GM19467 (cell line): ENCODE measurements around the gene ANKRD62.
A peak's percentile ranks its signal among the peaks of the same experiment; 100 is the strongest.

Experiments used
- ATAC-seq: cut with Tn5 transposase; IDR thresholded peaks from one replicate; pipeline ENCODE4 v1.9.1; 2021; ENCODE audit warnings: mild to moderate bottlenecking, moderate library complexity; ENCODE audit not compliant: unreplicated experiment

Gene ANKRD62

GRCh38 chr18:12093520-12094257 is at the start of gene ANKRD62:
Gene ANKRD62, plus strand, starts transcription at chr18:12093843. Its CDS starts 175 bp downstream, at chr18:12094018.
- ATAC-seq = no peak

- no peak for ATAC-seq
These were observed 49.1 kb upstream of the ANKRD62 start for GRCh38 chr18:12044591-12044990.

- ATAC-seq = no peak
These were observed 47.4 kb upstream of the ANKRD62 start for GRCh38 chr18:12046046-12046750.

GRCh38 chr18:12046751-12047335 is 46.8 kb upstream of the ANKRD62 start:
- no peak for ATAC-seq

- ATAC-seq = no peak
These were observed 45.4 kb upstream of the ANKRD62 start for GRCh38 chr18:12048010-12048826.

GRCh38 chr18:12048827-12049175 is 44.8 kb upstream of the ANKRD62 start:
- ATAC-seq = no peak

GRCh38 chr18:12049978-12050811 is 43.4 kb upstream of the ANKRD62 start:
- peak; percentile 94 for ATAC-seq

GRCh38 chr18:12052866-12053265 is 40.8 kb upstream of the ANKRD62 start:
- no peak for ATAC-seq

GRCh38 chr18:12053289-12053688 is 40.4 kb upstream of the ANKRD62 start:
- no peak for ATAC-seq

- ATAC-seq = no peak
These were observed 37.4 kb upstream of the ANKRD62 start for GRCh38 chr18:12056034-12056883.

- ATAC-seq = no peak
These were observed 36.7 kb upstream of the ANKRD62 start for GRCh38 chr18:12056884-12057402.

GRCh38 chr18:12057419-12058039 is 36.1 kb upstream of the ANKRD62 start:
- no peak for ATAC-seq

- no peak for ATAC-seq
These were observed 34.1 kb upstream of the ANKRD62 start for GRCh38 chr18:12059334-12060181.

- no peak for ATAC-seq
These were observed 33.3 kb upstream of the ANKRD62 start for GRCh38 chr18:12060182-12060870.

GRCh38 chr18:12061685-12062084 is 32.0 kb upstream of the ANKRD62 start:
- ATAC-seq = no peak

- ATAC-seq = no peak
These were observed 30.7 kb upstream of the ANKRD62 start for GRCh38 chr18:12062974-12063373.

GRCh38 chr18:12064086-12064763 is 29.4 kb upstream of the ANKRD62 start:
- ATAC-seq = no peak
